H1 (cell line): ENCODE data around the gene ARHGAP28. TPM values are rescaled to one million over a fixed set of nuclear protein-coding genes. Genes with fewer than 3 reads are reported as not detected.

Experiments
- CTCF ChIA-PET: fragments of 300-600 bp; sonication (Branson Sonifier 250); formaldehyde crosslinking; loops from one replicate; lab custom pipeline; 2021; ENCODE audit not compliant: partially characterized antibody; lab: Charles Lee
- POLR2A ChIA-PET: fragments of 300-600 bp; sonication (Branson Sonifier 250); formaldehyde crosslinking; loops from one replicate; lab custom pipeline; 2021; ENCODE audit warnings: inconsistent platforms; ENCODE audit not compliant: partially characterized antibody; lab: Charles Lee
- DNase-seq, 2 experiments: peaks; one replicate each; pipeline versions ENCODE4 v3.0.0 to v3.0.0-alpha.2; 2010 to 2022; ENCODE audit warnings: low spot score in 2 of 2, low read depth in 1 of 2, mixed read lengths in 1 of 2
- FAIRE-seq: peaks from 2 replicates; lab custom pipeline; 2011; peaks lifted over from hg19 to GRCh38; lab: Jason Lieb, UNC
- H2AFZ ChIP-seq: 2 replicates; pipeline ENCODE4 v1.8.1; 2012; ENCODE audit warnings: low read length, inconsistent platforms
- H2AK5ac ChIP-seq: 2 replicates; pipeline ENCODE4 v1.6.1; 2013; ENCODE audit warnings: low read depth, low read length
- H2BK120ac ChIP-seq: replicated peaks from 2 replicates; pipeline ENCODE3; 2013; ENCODE audit warnings: low read depth, low read length, inconsistent platforms
- H2BK12ac ChIP-seq: 2 replicates; pipeline ENCODE4 v1.6.1; 2013; ENCODE audit warnings: low read depth, low read length
- H2BK15ac ChIP-seq: 2 replicates; pipeline ENCODE4 v1.6.1; 2013; ENCODE audit warnings: low read length
- H2BK20ac ChIP-seq: 2 replicates; pipeline ENCODE4 v1.6.1; 2013; ENCODE audit warnings: low read length
- H2BK5ac ChIP-seq: 2 replicates; pipeline ENCODE4 v1.6.1; 2013; ENCODE audit warnings: low read depth, low read length
- H3K14ac ChIP-seq: 2 replicates; pipeline ENCODE4 v1.6.1; 2013; ENCODE audit warnings: inconsistent platforms; ENCODE audit not compliant: insufficient read length
- H3K18ac ChIP-seq: 2 replicates; pipeline ENCODE4 v1.6.1; 2013; ENCODE audit warnings: low read length; ENCODE audit errors: extremely low read depth
- H3K23ac ChIP-seq: 2 replicates; pipeline ENCODE4 v1.6.1; 2013; ENCODE audit warnings: inconsistent platforms; ENCODE audit not compliant: insufficient read length
- H3K23me2 ChIP-seq: 2 replicates; pipeline ENCODE4 v1.6.1; 2013; ENCODE audit warnings: low read depth, low read length
- H3K27ac ChIP-seq: 2 replicates; pipeline ENCODE4 v1.6.1; 2011; ENCODE audit warnings: low read depth, low read length, inconsistent platforms
- H3K27me3 ChIP-seq, 4 experiments: replicated peaks in 1 of 4; 1 replicate in 1 of 4; 2 replicates in 3 of 4; pipeline versions ENCODE4 v1.6.1 to v1.8.1; 2011 to 2013; ENCODE audit warnings: low read length in 3 of 4, mild to moderate bottlenecking in 3 of 4, inconsistent platforms in 2 of 4, mixed read lengths in 2 of 4, moderate library complexity in 1 of 4; ENCODE audit not compliant: control insufficient read depth in 3 of 4, insufficient read depth in 3 of 4; ENCODE audit errors: extremely low read depth in 1 of 4
- H3K36me3 ChIP-seq, 4 experiments: 2 replicates each; pipeline versions ENCODE4 v1.6.1 to v1.8.1; 2011 to 2013; ENCODE audit warnings: mild to moderate bottlenecking in 4 of 4, low read length in 3 of 4, moderate library complexity in 2 of 4, control low read depth in 1 of 4, inconsistent platforms in 1 of 4; ENCODE audit not compliant: insufficient read depth in 4 of 4, control insufficient read depth in 2 of 4
- H3K4ac ChIP-seq: replicated peaks from 2 replicates; pipeline ENCODE3; 2013; ENCODE audit warnings: low read length, low read depth, mixed read lengths, inconsistent platforms; ENCODE audit not compliant: insufficient read length
- H3K4me1 ChIP-seq, 4 experiments: replicated peaks in 1 of 4; 1 replicate in 1 of 4; 2 replicates in 3 of 4; pipeline versions ENCODE4 v1.6.1 to v1.8.1; 2011 to 2013; ENCODE audit warnings: low read length in 3 of 4, inconsistent platforms in 2 of 4, mixed read lengths in 1 of 4; ENCODE audit not compliant: insufficient read depth in 4 of 4, control insufficient read depth in 3 of 4
- H3K4me2 ChIP-seq, 2 experiments: 2 replicates each; pipeline versions ENCODE4 v1.6.1 to v1.8.1; 2011 to 2013; ENCODE audit warnings: low read depth in 2 of 2, low read length in 2 of 2, control low read depth in 1 of 2, inconsistent platforms in 1 of 2, mild to moderate bottlenecking in 1 of 2; ENCODE audit not compliant: insufficient read depth in 1 of 2
- H3K4me3 ChIP-seq, 4 experiments: fragments of 200-600, 300-600 bp in 1 of 4; sonication (generic), shearing (Covaris generic), sonication (Bioruptor Twin) in 1 of 4; 2 replicates each; pipeline versions ENCODE4 v1.5.1 to v1.8.1; 2011 to 2016; ENCODE audit warnings: low read length in 4 of 4, low read depth in 3 of 4, control low read depth in 2 of 4, inconsistent platforms in 2 of 4, mild to moderate bottlenecking in 2 of 4, mixed read lengths in 1 of 4, moderate library complexity in 1 of 4; ENCODE audit not compliant: insufficient read depth in 2 of 4; ENCODE audit errors: extremely low read depth in 1 of 4
- H3K56ac ChIP-seq: replicated peaks from 2 replicates; pipeline ENCODE3; 2013; ENCODE audit warnings: low read depth, mild to moderate bottlenecking, mixed read lengths, low read length, inconsistent platforms; ENCODE audit not compliant: insufficient read length
- H3K79me1 ChIP-seq: 2 replicates; pipeline ENCODE4 v1.6.1; 2013; ENCODE audit warnings: low read depth, low read length, control low read depth
- H3K79me2 ChIP-seq, 2 experiments: 2 replicates each; pipeline versions ENCODE4 v1.6.1 to v1.8.1; 2012 to 2013; ENCODE audit warnings: low read length in 2 of 2, mild to moderate bottlenecking in 2 of 2, inconsistent platforms in 1 of 2; ENCODE audit not compliant: insufficient read depth in 2 of 2, control insufficient read depth in 1 of 2
- H3K9ac ChIP-seq, 4 experiments: replicated peaks in 1 of 4; 1 replicate in 1 of 4; 2 replicates in 3 of 4; pipeline versions ENCODE4 v1.6.1 to v1.8.1; 2011 to 2013; ENCODE audit warnings: low read depth in 3 of 4, low read length in 3 of 4, control low read depth in 2 of 4, mild to moderate bottlenecking in 2 of 4, moderate library complexity in 2 of 4, inconsistent platforms in 1 of 4; ENCODE audit errors: extremely low read depth in 1 of 4
- H3K9me3 ChIP-seq, 2 experiments: 2 replicates each; pipeline versions ENCODE4 v1.6.1 to v1.8.1; 2012 to 2013; ENCODE audit warnings: mild to moderate bottlenecking in 2 of 2, moderate library complexity in 2 of 2, control low read depth in 1 of 2, inconsistent platforms in 1 of 2, low read depth in 1 of 2, low read length in 1 of 2, mixed read lengths in 1 of 2; ENCODE audit not compliant: insufficient read depth in 2 of 2
- H4K20me1 ChIP-seq, 2 experiments: replicated peaks in 1 of 2; 2 replicates each; pipeline versions ENCODE3 to v1.8.1; 2011 to 2013; ENCODE audit warnings: inconsistent platforms in 2 of 2, low read length in 2 of 2, mild to moderate bottlenecking in 1 of 2; ENCODE audit not compliant: insufficient read depth in 2 of 2, control insufficient read depth in 1 of 2
- H4K5ac ChIP-seq: 2 replicates; pipeline ENCODE4 v1.6.1; 2013; ENCODE audit warnings: low read length, low read depth, mixed read lengths, inconsistent platforms; ENCODE audit not compliant: insufficient read length
- H4K8ac ChIP-seq: 2 replicates; pipeline ENCODE4 v1.8.0; 2013; ENCODE audit warnings: mild to moderate bottlenecking, moderate library complexity, low read length, inconsistent platforms; ENCODE audit not compliant: insufficient read depth; ENCODE audit errors: extremely low read depth
- H4K91ac ChIP-seq: replicated peaks from 2 replicates; pipeline ENCODE3; 2013; ENCODE audit warnings: low read length, mixed read lengths, inconsistent platforms; ENCODE audit not compliant: insufficient read length
- ASH2L ChIP-seq: fragments of 200-600, 300-600 bp; sonication (generic); IDR thresholded peaks from one replicate; pipeline ENCODE4 v1.7.1; 2017; ENCODE audit warnings: low read length
- ATF2 ChIP-seq: IDR thresholded peaks from 2 replicates; pipeline ENCODE4 v1.6.1; 2012; ENCODE audit warnings: low read length, inconsistent platforms
- CHD2 ChIP-seq: IDR thresholded peaks from 2 replicates; pipeline ENCODE4 v1.6.1; 2012; ENCODE audit warnings: low read length, improper control_type of control experiment
- JUN ChIP-seq: IDR thresholded peaks from 2 replicates; pipeline ENCODE4 v1.6.1; 2011; ENCODE audit warnings: low read depth, mild to moderate bottlenecking, improper control_type of control experiment, low read length
- RBBP5 ChIP-seq: IDR thresholded peaks from 2 replicates; pipeline ENCODE4 v1.7.1; 2012; ENCODE audit warnings: low read depth, mild to moderate bottlenecking, inconsistent platforms, low read length, moderate library complexity, borderline replicate concordance
- SRF ChIP-seq: IDR thresholded peaks from 2 replicates; pipeline ENCODE4 v1.6.1; 2011; ENCODE audit warnings: mild to moderate bottlenecking, low read depth, low read length, moderate library complexity
- SUZ12 ChIP-seq: fragments of 200-600 bp; sonication (generic); IDR thresholded peaks from 2 replicates; pipeline ENCODE4 v1.6.1; 2012; ENCODE audit warnings: mild to moderate bottlenecking, inconsistent platforms, low read length, moderate library complexity, mixed read lengths
- TCF12 ChIP-seq: IDR thresholded peaks from 2 replicates; pipeline ENCODE4 v1.6.1; 2011; ENCODE audit warnings: low read depth, mild to moderate bottlenecking, low read length
- TEAD4 ChIP-seq: IDR thresholded peaks from 2 replicates; pipeline ENCODE4 v1.6.1; 2012; ENCODE audit warnings: low read depth, low read length, inconsistent platforms, mixed read lengths
- YY1 ChIP-seq: IDR thresholded peaks from 2 replicates; pipeline ENCODE4 v1.6.1; 2011; ENCODE audit warnings: low read depth, mild to moderate bottlenecking, low read length
- WGBS, 2 experiments: shearing (Covaris generic) in 1 of 2; methylation state at CpG; one replicate each; pipeline versions ENCODE4 v1.1.6 to v1.1.7; 2013 to 2015; ENCODE audit warnings: low lambda C conversion rate in 2 of 2, mixed read lengths in 2 of 2, inconsistent platforms in 1 of 2, low coverage in 1 of 2, missing lambda C conversion rate in 1 of 2; ENCODE audit not compliant: insufficient replicate concordance in 2 of 2, insufficient coverage in 1 of 2, insufficient read length in 1 of 2; ENCODE audit errors: extremely low coverage in 1 of 2, missing lambda C conversion rate in 1 of 2; 5-methylcytosine and 5-hydroxymethylcytosine counted together
- polyA plus RNA-seq, 7 experiments: library from polyadenylated mRNA; depleted of rRNA in 3 of 7; stranded (reverse) in 5 of 7; unstranded in 2 of 7; fragments of >200 nt in 5 of 7; fragments of 200-250 nt in 2 of 7; gene quantifications; 1 replicate in 5 of 7; 2 replicates in 1 of 7; 4 replicates in 1 of 7; pipeline versions ENCODE4 v1.2.1 to v1.2.3, GENCODE V29; 2011 to 2013; ENCODE audit warnings: missing spikeins in 2 of 7, mixed read lengths in 2 of 7
- total RNA-seq: library from RNA; stranded (reverse); fragmentation: NEBNext Ultra II Directional; extraction: Animal tissue kit (Norgen Biotek cat#: 25700); gene quantifications from 2 replicates; pipeline ENCODE4 v1.2.1, GENCODE V29; 2021

Gene ARHGAP28
- total and polyA plus RNA-seq, 2 of the 8 experiments (the other 6 are each of a cell fraction or from before 2014, with no cell fraction given): 2.9 to 14.4 TPM

- Histone ChIP-seq H3K4me1 (no peaks in the 10 kb centered on the region), H3K18ac (no peak overlapping the region), H3K9ac (no peak overlapping the region), H3K14ac (no peak overlapping the region), H4K20me1 (peaks cover 2 to 4% of the 10 kb centered on the region in 2 experiments), H2BK5ac (no peak overlapping the region), H3K56ac (no peak overlapping the region), H2AFZ (no peak overlapping the region), H2BK15ac (no peak overlapping the region), H3K9me3 (0 out of 4 replicates have a peak, but pooled peaks cover 0 to 10% of the 10 kb centered on the region in 2 experiments), H4K5ac (no peak overlapping the region), H2AK5ac (no peak overlapping the region), H3K79me2 (no peaks in the 10 kb centered on the region), H2BK12ac (no peak overlapping the region), H3K36me3 (peaks cover 7 to 46% (median 31%) of the 10 kb centered on the region in 4 experiments), H4K8ac (no peak overlapping the region), H3K23me2 (no peaks in the 10 kb centered on the region), H3K79me1 (no peaks in the 10 kb centered on the region), H3K4ac (no peak overlapping the region), H3K27me3 (no peaks in the 10 kb centered on the region), H3K27ac (no peak overlapping the region), H3K4me3 (no peak overlapping the region), H2BK120ac (no peak overlapping the region), H4K91ac (no peak overlapping the region), H2BK20ac (no peak overlapping the region), H3K23ac (no peak overlapping the region), H3K4me2 (no peak overlapping the region)
- CTCF ChIA-PET: interaction anchor here (0.7 kb wide), 1 partner anchor 43 kb away, joined by 3 read pairs; no protein-coding TSS in a partner anchor
- WGBS, 2 experiments: 91% methylated on average over 9 of the region's 9 CpGs; no CpG with 5 or more reads in 1 of the 2 experiments
- FAIRE-seq: no peak
- POLR2A ChIA-PET: no interaction called here
- DNase-seq: no peak
- no peak for TF ChIP-seq CHD2
- no peak for TF ChIP-seq TEAD4
- TF ChIP-seq ATF2: no peak
- TF ChIP-seq ASH2L: no peak
- no peak for TF ChIP-seq SRF
- TF ChIP-seq TCF12: no peak
- TF ChIP-seq RBBP5: no peak
- TF ChIP-seq YY1: no peak
- TF ChIP-seq SUZ12: no peak
- no peak for TF ChIP-seq JUN
Observed at GRCh38 chr18:6962571-6963451, 233.3 kb downstream of the ARHGAP28 start.
